PC-3 (cell line): ENCODE measurements around the gene SLC7A10. TPM values are rescaled to one million over a fixed set of nuclear protein-coding genes. Genes with fewer than 3 reads are reported as not detected.

Experiments
- ATAC-seq: fragments of 200-7000 bp; cut with Tn5 transposase; 2 replicates; pipeline ENCODE4 v1.9.1; 2020; ENCODE audit warnings: mild to moderate bottlenecking, moderate library complexity
- BruUV-seq: library from RNA; stranded (reverse); fragments of 400-500 nt; replicated peaks from 2 replicates; lab custom pipeline; 2021; lab: Mats Ljungman, UMichigan
- CTCF ChIA-PET: fragments of 300-600 bp; sonication (Branson Sonifier 250); formaldehyde crosslinking; loops from one replicate; lab custom pipeline; 2022; ENCODE audit warnings: antibody characterized with exemption; lab: Charles Lee
- POLR2A ChIA-PET: fragments of 300-600 bp; sonication (Branson Sonifier 250); formaldehyde crosslinking; loops from one replicate; lab custom pipeline; 2022; ENCODE audit warnings: antibody characterized with exemption; ENCODE audit not compliant: unreplicated experiment; lab: Charles Lee
- DNase-seq: peaks from one replicate; pipeline ENCODE4 v3.0.0-alpha.2; 2015
- H2AFZ ChIP-seq: fragments of 300-600 bp; sonication (generic); 2 replicates; pipeline ENCODE4 v1.6.0; 2016; ENCODE audit warnings: antibody characterized with exemption, low read length
- H3F3A ChIP-seq: fragments of 300-600 bp; sonication (generic); one replicate; pipeline ENCODE4 v1.6.0; 2017; ENCODE audit warnings: antibody characterized with exemption, low read length, control low read depth, mild to moderate bottlenecking; ENCODE audit not compliant: unreplicated experiment
- H3K27ac ChIP-seq: fragments of 300-600 bp; sonication (generic); 2 replicates; pipeline ENCODE4 v1.5.1; 2016; ENCODE audit warnings: mild to moderate bottlenecking, low read length
- H3K27me3 ChIP-seq: fragments of 300-600 bp; sonication (generic); 2 replicates; pipeline ENCODE4 v1.6.1; 2016; ENCODE audit warnings: low read length, mixed read lengths
- H3K36me3 ChIP-seq: fragments of 300-600 bp; sonication (generic); 2 replicates; pipeline ENCODE4 v1.6.1; 2016; ENCODE audit warnings: low read depth, mixed run types, low read length, mixed read lengths
- H3K4me1 ChIP-seq: fragments of 300-600 bp; sonication (generic); 2 replicates; pipeline ENCODE4 v1.5.1; 2016; ENCODE audit warnings: low read length; ENCODE audit not compliant: insufficient read depth
- H3K4me2 ChIP-seq: fragments of 300-600 bp; sonication (generic); 2 replicates; pipeline ENCODE4 v1.6.0; 2016; ENCODE audit warnings: low read length
- H3K4me3 ChIP-seq: fragments of 300-600 bp; sonication (generic); 2 replicates; pipeline ENCODE4 v1.5.1; 2016; ENCODE audit warnings: mild to moderate bottlenecking, low read length, mixed read lengths
- H3K79me2 ChIP-seq: fragments of 300-600 bp; sonication (generic); 2 replicates; pipeline ENCODE4 v1.6.1; 2017; ENCODE audit warnings: low read length, mixed read lengths
- H3K9ac ChIP-seq: fragments of 300-600 bp; sonication (generic); 2 replicates; pipeline ENCODE4 v1.6.0; 2016; ENCODE audit warnings: mild to moderate bottlenecking, low read length
- H3K9me2 ChIP-seq: fragments of 300-600 bp; sonication (generic); replicated peaks from 2 replicates; pipeline ENCODE4 v1.6.1; 2016; ENCODE audit warnings: mixed run types, low read length, mixed read lengths
- H3K9me3 ChIP-seq: fragments of 300-600 bp; sonication (generic); 2 replicates; pipeline ENCODE4 v1.6.1; 2016; ENCODE audit warnings: low read length, mixed read lengths
- H4K20me1 ChIP-seq: fragments of 300-600 bp; sonication (generic); 2 replicates; pipeline ENCODE4 v1.6.1; 2016; ENCODE audit warnings: low read length, mixed read lengths
- CTCF ChIP-seq: fragments of 300-600 bp; sonication (generic); conservative IDR thresholded peaks from 2 replicates; pipeline ENCODE4 v1.5.1; 2017; ENCODE audit warnings: antibody characterized with exemption, low read depth, mild to moderate bottlenecking, low read length
- EZH2 ChIP-seq: fragments of 300-600 bp; sonication (generic); IDR thresholded peaks from one replicate; pipeline ENCODE4 v1.6.1; 2017; ENCODE audit warnings: antibody characterized with exemption, mild to moderate bottlenecking, low read length; ENCODE audit not compliant: unreplicated experiment
- EZH2phosphoT487 ChIP-seq: fragments of 300-600 bp; sonication (generic); IDR thresholded peaks from 2 replicates; pipeline ENCODE4 v1.6.1; 2018; ENCODE audit warnings: mild to moderate bottlenecking, antibody characterized with exemption, low read length, borderline replicate concordance
- intact Hi-C: fragments of 100-400 bp; cut with micrococcal nuclease; formaldehyde crosslinking; loops from 2 replicates; pipeline ENCODE4 v1.9.0; 2023
- total RNA-seq: library from RNA; depleted of rRNA; stranded (reverse); fragments of >200 nt; gene quantifications from 2 replicates; pipeline ENCODE4 v1.2.3, GENCODE V29; 2014

SLC7A10 gene
- total RNA-seq, 1 experiment from 2014 or later: not detected

GRCh38 chr19:33254245-33254824, 28.7 kb upstream of the SLC7A10 start:
- CTCF ChIA-PET: interaction anchor here (0.6 kb wide), 1 partner anchor 142 kb away, joined by 4 read pairs; no protein-coding TSS in a partner anchor

DNA sequence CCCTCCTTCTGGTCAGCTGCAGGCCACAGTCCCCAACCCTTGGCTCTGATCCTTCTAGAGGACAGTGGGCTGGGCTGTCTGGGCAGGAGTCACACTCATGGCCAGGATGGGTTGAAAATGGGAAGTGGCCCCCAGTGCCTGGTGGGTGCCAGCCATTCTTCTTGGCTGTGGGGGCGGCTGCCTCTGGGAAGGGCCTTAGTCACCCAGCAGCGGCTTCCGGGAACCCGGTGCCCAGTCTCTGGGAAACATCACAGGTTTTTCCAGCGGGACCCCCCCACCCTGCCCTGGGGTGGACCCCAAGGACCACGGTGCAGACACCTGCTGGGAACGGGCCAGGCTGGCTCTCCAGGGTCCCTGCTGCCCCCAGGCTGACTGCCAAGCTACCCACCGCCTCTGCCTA, 27.3 kb upstream of the SLC7A10 start:
- no peak overlapping the region for H3K4me2 ChIP-seq
- H3K27ac ChIP-seq: no peak overlapping the region
- DNase-seq (no peak), ATAC-seq (no peak)
- H3K36me3 ChIP-seq: no peaks in the 10 kb centered on the region
- no peak overlapping the region for H2AFZ ChIP-seq
- no peaks in the 10 kb centered on the region for H3K79me2 ChIP-seq
- H4K20me1 ChIP-seq: no peaks in the 10 kb centered on the region
- no TSS peak for BruUV-seq
- H3K9me3 ChIP-seq: no peaks in the 10 kb centered on the region
- H3F3A ChIP-seq: no peaks in the 10 kb centered on the region
- no peaks in the 10 kb centered on the region for H3K9me2 ChIP-seq
- ChIA-PET POLR2A (no interaction called here), CTCF (no interaction called here)
- intact Hi-C loops: no loop called here
- H3K4me1 ChIP-seq: no peaks in the 10 kb centered on the region
- TF ChIP-seq EZH2 (no peak), CTCF (no peak), EZH2phosphoT487 (no peak)
- no peaks in the 10 kb centered on the region for H3K27me3 ChIP-seq
- no peak overlapping the region for H3K9ac ChIP-seq
- H3K4me3 ChIP-seq: no peak overlapping the region

More at GRCh38 chr19:33254245-33254824, 28.7 kb upstream of the SLC7A10 start:
- Histone ChIP-seq H3K9ac (no peak overlapping the region), H3K27ac (no peak overlapping the region), H3K4me2 (no peak overlapping the region), H3K79me2 (no peaks in the 10 kb centered on the region), H4K20me1 (no peaks in the 10 kb centered on the region), H3K4me3 (no peak overlapping the region), H3K36me3 (no peaks in the 10 kb centered on the region), H3F3A (no peaks in the 10 kb centered on the region), H3K4me1 (no peaks in the 10 kb centered on the region), H2AFZ (no peak overlapping the region), H3K9me2 (no peaks in the 10 kb centered on the region), H3K9me3 (no peaks in the 10 kb centered on the region), H3K27me3 (no peaks in the 10 kb centered on the region)
- ATAC-seq (no peak), DNase-seq (no peak)
- no TSS peak for BruUV-seq
- POLR2A ChIA-PET: no interaction called here
- intact Hi-C loops: no loop called here
- TF ChIP-seq EZH2phosphoT487: no peak
- TF ChIP-seq EZH2: no peak
- TF ChIP-seq CTCF: no peak

- no peaks in the 10 kb centered on the region for H3F3A ChIP-seq
- intact Hi-C loops: no loop called here
- H3K9ac ChIP-seq: no peak overlapping the region
- H3K9me2 ChIP-seq: no peaks in the 10 kb centered on the region
- DNase-seq (no peak), ATAC-seq (no peak)
- no peak overlapping the region for H3K27ac ChIP-seq
- no peaks in the 10 kb centered on the region for H3K27me3 ChIP-seq
- no peaks in the 10 kb centered on the region for H3K4me1 ChIP-seq
- H3K9me3 ChIP-seq: no peaks in the 10 kb centered on the region
- no peaks in the 10 kb centered on the region for H3K36me3 ChIP-seq
- no peaks in the 10 kb centered on the region for H3K79me2 ChIP-seq
- H4K20me1 ChIP-seq: no peaks in the 10 kb centered on the region
- no peak overlapping the region for H3K4me3 ChIP-seq
- CTCF ChIA-PET: no interaction called here
- no peak overlapping the region for H2AFZ ChIP-seq
- POLR2A ChIA-PET: no interaction called here
- no peak overlapping the region for H3K4me2 ChIP-seq
- no TSS peak for BruUV-seq
- TF ChIP-seq EZH2: no peak
- no peak for TF ChIP-seq CTCF
- TF ChIP-seq EZH2phosphoT487: no peak
Measured at GRCh38 chr19:33252418-33252962, 26.8 kb upstream of the SLC7A10 start.
